ENCODE results near the gene MRPL47.

GRCh38 chr3:179624451-179624850 is 20.0 kb upstream of the MRPL47 start:
- TF ChIP-seq CTCF (IDR thresholded peaks at IDR 0.05; ENCODE audit: low read depth, low read length) (no peak), EZH2phosphoT487 (IDR thresholded peaks at IDR 0.05; ENCODE audit: low read depth) (no peak)
